ENCODE results near the gene ASMTL. TPM values are rescaled to one million over a fixed set of nuclear protein-coding genes. Genes with fewer than 3 reads are reported as not detected.
"Not testable (repeated sequence)": the region's sequence is repeated elsewhere in the genome, so short reads cannot be mapped to it uniquely, and the experiment has no call there.

Gene ASMTL
- polyA plus RNA-seq, 3 donors = 33.2 to 42.1 (median 37.6) TPM

DNA sequence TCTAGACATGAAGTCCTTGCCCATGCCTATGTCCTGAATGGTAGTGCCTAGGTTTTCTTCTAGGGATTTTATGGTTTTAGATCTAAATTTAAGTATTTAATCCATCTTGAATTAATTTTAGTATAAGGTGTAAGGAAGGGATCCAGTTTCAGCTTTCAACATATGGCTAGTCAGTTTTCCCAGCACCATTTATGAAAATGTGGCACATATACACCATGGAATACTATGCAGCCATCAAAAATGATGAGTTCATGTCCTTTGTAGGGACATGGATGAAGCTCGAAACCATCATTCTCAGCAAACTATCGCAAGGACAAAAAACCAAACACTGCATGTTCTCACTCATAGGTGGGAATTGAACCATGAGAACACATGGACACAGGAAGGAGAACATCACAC, 29.8 kb upstream of the ASMTL start:
- not testable (repeated sequence) for DNase-seq (ENCODE audit: low read depth in 3 of 3, low spot score in 2 of 3)

DNA sequence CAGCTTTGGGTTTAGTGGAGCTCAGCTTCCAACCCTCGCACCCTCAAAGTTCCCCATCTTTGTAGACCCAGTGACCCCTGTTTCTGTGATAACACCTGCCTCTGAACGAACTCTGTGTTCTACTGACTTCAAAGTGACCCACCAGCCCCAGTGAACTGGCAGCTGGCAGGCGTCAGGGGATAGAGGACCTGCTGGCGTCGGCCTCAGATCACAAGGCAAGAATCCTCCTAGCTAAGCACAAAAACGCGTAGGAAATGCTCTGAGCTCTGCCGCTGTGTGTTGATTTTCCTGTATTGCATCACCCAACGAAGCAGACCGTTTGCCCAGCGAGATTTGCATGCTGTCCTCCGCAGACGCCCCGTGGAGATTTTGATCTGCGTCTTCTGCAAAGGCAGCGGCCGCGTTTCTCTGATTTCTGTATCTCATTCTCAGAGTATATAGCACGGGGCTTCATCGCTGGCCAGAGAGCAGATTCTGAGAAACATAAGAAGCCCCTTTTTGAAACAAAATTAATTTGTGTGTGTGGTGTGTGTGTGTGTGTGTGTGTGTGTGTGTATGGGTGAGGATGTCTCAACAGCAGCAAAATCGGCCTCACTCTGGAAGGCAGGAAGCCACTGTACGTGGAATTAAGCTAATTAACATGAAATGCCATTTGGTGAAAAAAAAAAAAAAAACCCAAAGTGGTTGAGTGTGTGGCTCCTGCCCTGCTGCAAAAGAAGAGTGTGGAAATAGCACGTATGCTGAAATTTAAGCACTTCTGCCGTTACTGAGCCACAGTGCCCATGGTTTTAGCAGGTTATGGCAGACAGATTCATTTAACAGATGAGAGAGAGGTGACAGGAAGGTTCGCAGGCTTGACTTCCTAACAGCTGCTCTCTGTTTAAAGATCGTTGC, 29.2 kb upstream of the ASMTL start:
- peak in 1 of 3 donors; percentile 31 for DNase-seq (ENCODE audit: low read depth in 3 of 3, low spot score in 2 of 3)

DNA sequence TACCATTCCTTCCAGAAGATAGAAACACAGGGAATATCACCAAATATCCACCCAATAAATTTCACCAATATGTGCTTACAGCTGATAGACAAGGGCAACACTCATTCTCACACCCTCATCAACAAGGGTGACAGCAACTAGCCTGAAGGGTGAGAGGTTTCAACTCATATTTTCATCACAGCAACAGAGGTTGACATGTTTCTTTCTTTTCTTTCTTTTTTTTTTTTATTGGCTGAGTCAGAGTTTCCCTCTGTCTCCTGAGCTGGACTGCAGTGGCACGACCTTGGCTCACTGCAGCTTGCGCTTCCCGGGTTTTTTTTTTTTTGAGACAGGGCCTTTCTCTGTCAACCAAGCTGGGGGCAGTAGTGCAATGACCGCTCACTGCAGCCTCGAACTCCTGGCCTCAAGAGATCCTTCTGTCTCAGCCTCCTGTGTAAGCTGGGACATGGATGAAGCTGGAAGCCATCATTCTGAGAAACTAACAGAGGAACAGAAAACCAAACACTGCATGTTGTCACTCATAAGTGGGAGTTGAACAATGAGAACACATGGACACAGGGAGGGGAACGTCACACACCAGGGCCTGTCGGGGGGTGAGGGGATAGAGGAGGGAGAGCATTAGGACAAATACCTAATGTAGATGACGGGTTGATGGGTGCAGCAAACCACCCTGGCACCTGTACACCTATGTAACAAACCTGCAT, 27.5 kb upstream of the ASMTL start:
- no peak for DNase-seq (ENCODE audit: low read depth in 3 of 3, low spot score in 2 of 3)

DNA sequence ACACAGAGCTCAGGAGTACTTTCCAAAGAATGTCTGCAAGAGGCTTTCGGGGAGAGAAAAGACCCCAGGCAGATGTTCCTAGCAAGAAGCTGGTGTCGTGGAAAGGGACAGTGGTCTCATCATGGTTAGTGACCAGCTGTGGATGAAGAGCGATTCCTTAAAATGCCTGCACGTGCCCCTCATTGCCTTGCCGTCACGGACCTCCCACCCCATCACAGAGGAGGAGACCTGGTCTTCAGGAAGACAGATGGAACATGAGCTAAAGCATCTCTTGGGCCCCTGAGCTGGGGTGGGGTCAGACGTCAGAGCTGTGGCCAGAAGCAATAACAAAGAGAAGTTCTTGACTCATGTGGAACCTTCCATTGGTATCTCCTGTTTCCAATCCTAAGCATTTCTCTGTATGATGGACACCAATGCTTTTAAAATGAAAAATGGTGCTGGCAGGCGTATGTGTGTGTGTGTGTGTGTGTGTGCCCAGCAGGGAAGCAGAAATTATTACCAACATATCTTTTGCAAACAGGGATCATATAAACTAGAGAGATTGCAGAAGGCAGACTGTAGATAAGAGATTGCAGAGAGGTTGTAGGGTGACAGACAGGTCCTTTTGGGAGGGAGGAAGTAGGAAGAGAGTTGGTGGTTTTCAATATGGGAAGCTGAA, 25.2 kb upstream of the ASMTL start:
- DNase-seq (ENCODE audit: low read depth in 3 of 3, low spot score in 2 of 3) = no peak

DNA sequence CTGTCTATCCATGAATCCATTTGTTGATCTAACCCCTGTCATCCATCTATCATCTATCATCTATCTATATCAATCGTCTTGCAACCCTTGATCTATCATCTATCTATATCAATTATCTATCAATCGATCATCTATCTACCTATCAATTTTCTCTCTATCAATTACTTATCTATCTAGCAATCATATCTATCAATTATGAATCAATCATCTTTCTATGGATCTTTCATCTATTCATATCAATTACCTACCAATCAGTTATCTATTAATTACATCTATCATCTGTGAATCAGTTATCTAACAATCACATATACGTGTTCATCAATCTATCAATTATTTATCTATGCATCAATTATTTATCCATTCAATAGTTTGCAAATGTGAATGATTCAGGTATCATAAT, 24.5 kb upstream of the ASMTL start:
- DNase-seq (ENCODE audit: low read depth in 3 of 3, low spot score in 2 of 3) = no peak

DNA sequence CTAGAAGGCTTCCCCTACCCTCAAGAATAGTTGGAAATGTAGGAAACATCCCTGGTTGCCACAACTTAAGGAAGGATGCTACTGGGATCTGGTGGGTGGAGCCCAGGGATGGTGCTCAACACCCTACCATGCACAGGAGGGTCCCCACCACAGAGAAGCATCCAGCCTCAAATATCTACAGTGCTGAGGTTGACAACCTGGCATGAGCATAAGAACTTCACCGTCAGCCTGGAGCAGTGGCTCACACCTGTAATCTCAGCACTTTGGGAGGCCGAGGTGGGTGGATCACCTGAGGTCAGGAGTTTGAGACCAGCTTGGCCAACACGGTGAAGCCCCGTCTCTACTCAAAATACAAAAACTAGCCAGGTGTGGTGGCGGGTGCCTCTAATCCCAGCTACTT, 24.0 kb upstream of the ASMTL start:
- DNase-seq (ENCODE audit: low read depth in 3 of 3, low spot score in 2 of 3) = no peak

DNA sequence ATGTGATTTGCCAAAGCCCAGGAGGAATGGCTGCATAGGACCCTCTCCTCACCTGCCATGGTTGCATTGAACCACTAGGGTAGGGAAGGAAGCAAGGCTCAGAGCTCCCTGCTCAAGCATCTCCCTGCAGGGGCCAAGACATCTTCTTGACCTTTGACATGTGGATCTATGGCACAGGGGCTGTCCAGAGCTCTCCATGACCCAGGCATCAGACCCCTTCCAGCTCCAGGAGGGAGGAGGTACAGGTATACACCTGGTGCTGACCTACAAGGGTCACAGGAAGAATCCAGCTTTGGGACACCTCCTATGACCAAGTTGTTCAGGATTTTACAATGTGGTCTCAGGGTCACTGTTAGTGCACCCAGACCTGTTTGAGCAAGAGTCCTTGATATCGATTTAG, 23.2 kb upstream of the ASMTL start:
- no peak for DNase-seq (ENCODE audit: low read depth in 3 of 3, low spot score in 2 of 3)

DNA sequence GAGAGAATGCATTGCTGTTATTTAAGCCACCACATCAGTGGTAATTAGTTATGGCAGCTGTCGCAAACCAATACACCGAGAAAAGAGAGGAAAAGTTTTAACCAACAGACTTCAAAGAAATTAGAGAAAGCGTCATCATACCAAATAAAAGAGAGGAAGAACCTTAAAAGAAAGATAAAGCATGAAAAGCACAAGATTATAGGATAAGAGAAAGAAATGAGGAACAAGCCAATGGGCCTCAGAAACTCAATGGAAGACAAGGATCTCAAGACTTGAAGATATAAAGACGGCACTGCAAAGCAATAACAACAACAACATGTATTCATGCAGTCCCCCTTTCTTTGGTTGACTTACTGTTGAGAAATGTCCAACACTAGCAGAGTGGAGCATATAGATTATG, 22.8 kb upstream of the ASMTL start:
- no peak for DNase-seq (ENCODE audit: low read depth in 3 of 3, low spot score in 2 of 3)

DNA sequence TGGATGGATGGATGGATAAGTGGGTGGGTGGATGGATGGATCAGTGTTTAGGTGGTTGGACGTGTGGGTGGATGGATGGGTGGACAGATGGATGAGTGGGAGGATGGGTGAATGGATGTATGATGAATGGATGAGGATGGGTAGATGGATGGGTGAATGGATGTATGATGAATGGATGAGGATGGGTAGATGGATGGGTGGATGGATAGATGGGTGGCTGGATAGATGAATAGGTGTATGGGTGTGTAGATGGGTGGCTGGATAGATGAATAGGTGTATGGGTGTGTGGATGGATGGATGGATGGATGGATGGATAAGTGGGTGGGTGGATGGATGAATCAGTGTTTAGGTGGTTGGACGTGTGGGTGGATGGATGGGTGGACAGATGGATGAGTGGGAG, 21.9 kb upstream of the ASMTL start:
- not testable (repeated sequence) for DNase-seq (ENCODE audit: low read depth in 3 of 3, low spot score in 2 of 3)

DNA sequence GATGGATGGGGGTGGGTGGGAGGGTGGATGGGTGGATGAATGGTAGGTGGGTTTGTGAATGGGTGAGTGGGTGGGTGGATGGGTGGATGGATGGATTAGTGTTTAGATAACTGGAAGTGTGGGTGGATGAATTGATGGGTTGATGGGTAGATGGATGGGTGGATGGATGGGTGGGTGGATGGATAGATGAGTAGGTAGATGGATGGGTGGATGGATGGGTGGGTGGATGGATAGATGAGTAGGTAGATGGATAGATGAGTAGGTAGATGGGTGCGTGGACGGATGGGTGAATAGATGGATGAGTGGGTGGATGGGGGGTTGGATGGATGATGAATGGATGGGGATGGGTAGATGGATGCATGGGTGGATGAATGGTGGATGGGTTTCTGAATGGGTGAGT, 20.3 kb upstream of the ASMTL start:
- no peak for DNase-seq (ENCODE audit: low read depth in 3 of 3, low spot score in 2 of 3)

DNA sequence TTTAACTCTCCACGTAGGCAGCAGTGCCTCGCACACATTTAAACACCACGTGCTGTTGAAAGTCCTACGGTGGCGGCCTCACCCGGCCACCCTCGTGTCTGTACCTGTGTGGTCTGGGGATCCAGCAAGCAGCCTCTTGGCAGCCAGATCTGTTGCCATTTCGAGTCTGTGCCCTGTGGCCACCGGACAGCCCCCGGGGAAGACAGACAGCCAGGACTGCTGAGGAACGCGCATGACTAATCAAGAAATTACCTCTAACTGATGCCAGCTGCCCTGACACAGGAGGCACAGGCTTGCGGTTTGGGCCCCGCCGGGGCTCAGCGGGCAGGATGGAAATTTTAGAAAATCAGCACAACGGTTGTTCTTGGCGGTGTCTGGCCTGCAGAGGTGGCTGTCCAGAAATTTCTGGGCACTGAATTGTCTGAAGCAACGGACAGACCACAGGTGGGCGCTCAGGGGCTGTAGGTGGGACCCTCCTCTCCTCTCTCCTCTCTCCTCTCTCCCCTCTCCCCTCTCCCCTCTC, 15.6 kb upstream of the ASMTL start:
- DNase-seq (ENCODE audit: low read depth in 3 of 3, low spot score in 2 of 3) = no peak

DNA sequence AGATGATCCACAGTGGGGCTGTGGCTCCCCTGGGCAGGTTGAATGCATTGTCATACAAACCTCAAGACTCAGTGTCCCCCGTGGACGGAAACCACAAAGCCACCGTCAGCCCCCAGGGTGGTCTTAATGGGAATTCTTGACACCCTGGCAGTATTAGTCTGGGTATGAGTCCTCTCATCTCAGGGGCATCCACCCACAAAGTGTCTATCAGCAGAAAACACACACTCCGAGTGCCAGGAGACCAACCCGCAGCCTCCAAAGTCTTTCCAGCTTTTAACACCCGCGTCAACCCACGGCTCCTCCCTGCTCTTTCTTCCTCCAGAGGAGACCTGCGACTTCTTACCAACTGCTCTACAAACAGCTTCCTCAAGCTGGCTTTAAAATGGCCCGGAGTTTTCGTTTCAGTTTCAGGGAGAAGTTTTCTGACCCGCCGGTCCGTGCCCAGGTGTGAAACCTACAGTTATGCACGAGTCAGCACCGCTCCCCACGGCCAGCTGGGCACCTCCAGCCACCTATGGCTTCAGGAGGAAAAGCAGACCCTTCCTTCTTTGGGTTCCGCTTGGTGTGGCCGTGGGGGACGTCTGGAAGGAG, 14.4 kb upstream of the ASMTL start:
- no peak for DNase-seq (ENCODE audit: low read depth in 3 of 3, low spot score in 2 of 3)

DNA sequence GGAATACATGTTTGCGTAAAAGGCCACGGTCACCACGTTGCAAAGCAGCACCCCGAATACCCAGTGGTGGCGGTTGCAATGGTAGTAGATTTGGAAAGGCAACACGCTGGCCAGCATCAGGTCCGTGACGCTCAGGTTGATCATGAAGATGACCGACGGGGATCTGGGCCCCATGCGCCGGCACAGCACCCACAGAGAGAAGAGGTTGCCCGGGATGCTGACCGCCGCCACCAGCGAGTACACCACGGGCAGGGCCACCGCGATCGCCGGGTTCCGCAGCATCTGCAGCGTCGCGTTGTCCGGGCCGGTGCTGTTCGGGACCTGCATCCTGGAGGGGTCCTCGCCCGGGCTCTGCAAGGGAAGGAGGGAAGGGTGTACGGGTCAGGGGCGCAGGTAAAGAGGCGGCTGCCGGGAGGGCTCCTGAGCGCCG, 13.5 kb upstream of the ASMTL start:
- no peak for DNase-seq (ENCODE audit: low read depth in 3 of 3, low spot score in 2 of 3)

DNA sequence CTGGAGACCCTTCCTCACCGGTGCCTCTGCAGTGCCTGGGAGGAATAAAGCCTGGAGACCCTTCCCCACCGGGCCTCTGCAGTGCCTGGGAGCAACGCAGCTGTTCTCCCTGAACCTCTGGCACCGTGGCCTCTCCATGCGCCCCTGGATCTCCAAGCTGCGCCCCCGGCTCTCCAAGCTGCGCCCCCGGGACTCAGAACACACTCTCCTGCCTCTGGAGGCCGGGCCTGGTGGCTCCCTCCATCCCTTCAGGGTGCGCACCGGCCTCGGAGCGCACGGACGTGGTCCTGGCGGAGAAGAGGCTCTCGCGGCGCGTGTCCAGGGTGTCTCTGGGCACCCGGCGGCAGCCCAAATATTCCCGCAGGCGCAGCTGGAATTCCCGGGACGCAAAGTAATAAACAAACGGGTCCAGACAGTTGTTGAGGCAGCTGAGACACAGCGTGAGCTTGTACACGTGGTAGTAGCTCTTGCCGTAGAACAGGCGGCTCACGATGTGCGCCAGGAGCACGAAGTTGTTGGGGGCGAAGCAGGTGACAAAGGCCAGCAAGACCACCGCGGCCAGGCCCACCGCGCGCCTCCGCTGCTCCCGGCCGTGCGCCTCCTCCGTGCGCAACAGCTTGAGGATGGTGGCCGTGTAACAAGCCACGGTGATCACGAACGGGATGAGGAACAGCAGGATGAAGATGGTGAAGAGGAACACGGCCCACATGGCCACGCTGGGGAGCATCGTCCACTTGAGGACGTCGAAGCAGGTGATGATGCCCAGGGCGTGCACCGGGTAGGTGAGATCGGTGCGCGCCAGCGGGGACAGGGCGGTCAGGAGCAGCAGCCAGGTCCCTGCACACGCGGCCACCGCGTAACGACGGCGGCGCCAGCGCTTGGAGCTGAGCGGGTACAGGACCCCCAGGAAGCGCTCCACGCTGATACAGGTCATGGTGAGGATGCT, 12.8 kb upstream of the ASMTL start:
- DNase-seq (ENCODE audit: low read depth in 3 of 3, low spot score in 2 of 3) = no peak

DNA sequence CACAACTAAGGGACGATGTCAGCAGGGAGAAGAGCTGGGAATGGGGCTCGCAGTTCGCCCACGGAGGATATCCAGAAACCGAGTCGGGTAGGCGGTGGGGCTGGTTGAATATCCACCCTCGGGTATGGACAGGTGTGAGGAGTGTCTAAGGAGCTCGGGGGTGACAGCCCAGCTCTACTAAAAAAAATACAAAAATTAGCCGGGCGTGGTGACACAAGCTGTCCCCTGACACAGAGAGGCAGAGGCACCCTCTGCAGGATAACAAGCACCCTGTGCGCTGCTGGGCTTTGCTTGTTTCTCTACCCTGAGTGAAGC, 12.2 kb upstream of the ASMTL start:
- no peak for DNase-seq (ENCODE audit: low read depth in 3 of 3, low spot score in 2 of 3)

DNA sequence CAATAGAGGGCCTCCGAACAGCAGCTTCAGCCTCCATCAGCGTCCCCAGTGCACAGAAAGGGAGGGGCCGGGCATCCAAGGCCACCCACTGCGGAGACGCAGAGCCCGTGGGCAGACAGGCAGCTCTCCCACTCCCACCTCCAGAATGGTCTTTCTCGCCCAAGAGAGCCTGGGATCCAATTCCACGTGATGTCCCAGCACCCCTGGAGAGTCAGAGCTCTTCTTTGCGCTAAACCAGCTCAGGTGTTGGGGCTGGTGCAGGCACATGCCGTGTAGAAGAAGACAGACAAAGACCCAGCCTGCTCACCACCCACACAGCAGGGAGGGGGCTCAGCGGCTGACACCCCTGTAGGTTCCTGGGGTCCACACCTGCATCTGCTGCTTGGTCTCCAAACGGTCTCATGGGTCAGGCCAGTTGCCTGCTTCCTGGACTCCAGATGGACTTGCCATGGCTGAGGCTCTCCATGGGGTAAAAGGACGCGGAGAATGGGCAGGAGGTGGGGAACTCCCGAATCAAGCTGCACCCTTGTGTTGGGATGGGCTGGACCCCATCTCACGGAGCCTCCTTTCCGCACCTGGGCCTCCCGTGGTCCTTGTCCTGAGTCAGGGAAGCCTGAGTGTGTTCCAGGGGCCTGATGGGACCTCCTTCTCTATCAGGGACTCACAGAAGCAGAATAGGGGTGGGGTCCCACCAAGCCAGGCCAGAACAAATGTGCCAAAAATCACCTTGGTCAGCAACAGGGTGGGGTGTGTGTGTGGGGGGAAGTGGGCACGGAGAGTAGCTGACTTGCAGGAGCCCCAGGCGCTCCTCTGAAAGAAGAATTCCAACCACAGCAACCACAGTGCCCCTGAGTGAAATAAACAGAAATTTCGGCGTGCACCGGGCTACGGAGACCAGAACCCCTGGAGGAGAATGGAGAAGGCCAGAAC, 11.6 kb upstream of the ASMTL start:
- DNase-seq (ENCODE audit: low read depth in 3 of 3, low spot score in 2 of 3) = no peak

DNA sequence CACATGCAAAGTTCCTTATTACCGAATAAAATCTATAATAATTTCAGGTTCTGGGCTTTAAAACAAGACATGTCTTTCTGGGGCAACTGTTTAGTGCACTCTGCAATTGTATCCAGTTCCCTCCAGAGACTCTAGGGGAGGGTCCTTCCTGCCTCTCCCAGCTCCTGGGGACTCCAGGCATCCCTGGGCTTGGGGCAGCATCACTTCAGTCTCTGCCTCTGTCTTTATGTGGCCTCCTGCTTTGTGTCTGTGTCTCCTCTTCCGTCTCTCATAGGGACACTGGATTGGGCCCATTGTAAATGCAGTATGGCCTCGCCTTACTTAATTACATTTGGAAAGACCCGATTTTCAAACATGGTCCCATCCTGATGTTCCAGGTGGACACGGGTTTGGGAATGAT, 10.9 kb upstream of the ASMTL start:
- DNase-seq (ENCODE audit: low read depth in 3 of 3, low spot score in 2 of 3) = no peak

DNA sequence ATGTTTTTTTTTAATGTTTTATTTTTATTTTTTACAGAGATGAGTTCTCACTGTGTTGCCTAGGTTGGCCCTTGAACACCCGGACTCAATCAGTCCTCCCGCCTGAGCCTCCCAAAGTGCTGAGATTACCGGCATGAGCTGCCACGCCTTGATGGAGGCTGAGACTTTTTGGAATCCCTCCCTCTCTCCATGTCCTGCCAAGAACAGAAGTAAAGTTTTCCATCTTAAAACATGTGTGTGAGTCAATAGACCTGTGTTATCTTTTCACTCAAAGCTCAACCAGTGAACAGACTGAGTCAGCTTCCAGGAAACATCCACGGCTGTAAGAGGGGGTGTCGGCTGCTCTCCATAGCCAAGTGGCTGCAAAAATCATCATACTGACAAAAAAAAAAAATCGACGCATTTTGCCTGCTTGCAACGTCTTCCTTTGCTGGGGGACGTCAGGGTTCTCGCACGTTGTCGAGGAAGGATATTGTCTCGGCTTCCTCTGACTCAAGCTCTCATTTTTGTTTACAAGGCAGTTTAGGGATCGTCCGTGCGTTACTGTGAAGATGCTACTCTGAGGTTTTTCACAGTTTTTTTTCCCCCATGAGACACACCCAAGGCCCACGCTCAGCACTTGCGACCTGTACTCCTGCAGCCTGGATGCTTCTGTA, 10.0 kb upstream of the ASMTL start:
- DNase-seq (ENCODE audit: low read depth in 3 of 3, low spot score in 2 of 3) = no peak
